Measurements from ENCODE around the gene CFAP46.

CFAP46 gene

DNA sequence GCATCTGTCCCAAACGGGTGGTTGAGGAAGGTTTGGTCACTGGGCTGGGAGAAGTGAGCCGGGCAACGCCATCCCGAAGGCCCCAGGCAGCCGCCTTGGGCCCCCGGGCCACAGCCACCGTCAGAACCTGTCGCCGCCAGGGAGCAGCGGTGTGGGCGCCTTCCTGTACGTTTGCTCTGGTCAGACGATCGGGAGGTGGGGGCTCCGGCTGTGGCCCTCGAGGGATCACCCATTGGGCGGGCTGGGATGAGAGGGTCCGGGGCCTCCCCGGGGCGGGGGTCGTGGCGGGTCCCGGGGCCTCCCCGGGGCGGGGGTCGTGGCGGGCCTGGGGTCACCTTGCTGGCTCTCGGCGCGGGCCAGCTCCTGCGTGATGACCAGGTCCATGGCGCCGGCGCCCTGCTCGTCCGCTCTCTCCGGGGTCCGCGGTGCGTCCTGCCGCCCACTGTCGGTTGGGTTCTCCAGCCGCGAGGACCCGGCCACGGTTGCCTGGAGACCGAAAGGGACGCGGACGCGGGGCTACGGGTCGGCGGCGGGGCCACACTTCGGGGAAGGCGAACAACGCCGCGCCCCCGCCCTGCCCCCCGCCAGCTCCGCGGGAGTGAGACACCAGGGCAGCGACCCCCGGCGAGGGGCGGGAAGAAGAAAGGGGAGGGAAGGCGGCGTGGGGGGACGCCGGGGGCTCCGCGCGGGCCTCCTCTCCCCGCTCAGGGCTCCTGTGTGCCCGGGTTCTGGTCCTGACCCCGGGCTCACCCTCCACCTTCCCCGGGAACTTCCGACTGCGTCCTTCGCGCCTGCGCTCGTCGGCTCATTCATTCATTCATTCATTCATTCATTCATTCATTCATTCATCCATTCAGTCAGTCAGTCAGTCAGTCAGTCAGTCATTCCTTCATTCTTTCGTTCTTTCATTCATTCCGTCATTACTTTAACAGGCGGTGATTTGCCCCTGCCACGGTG is at the start of gene CFAP46:
Gene CFAP46, minus strand, starts transcription at position 470 of the 957 bp plus-strand sequence. Its CDS starts 86 bp downstream, at position 384.
- no peak for DNase-seq

DNA sequence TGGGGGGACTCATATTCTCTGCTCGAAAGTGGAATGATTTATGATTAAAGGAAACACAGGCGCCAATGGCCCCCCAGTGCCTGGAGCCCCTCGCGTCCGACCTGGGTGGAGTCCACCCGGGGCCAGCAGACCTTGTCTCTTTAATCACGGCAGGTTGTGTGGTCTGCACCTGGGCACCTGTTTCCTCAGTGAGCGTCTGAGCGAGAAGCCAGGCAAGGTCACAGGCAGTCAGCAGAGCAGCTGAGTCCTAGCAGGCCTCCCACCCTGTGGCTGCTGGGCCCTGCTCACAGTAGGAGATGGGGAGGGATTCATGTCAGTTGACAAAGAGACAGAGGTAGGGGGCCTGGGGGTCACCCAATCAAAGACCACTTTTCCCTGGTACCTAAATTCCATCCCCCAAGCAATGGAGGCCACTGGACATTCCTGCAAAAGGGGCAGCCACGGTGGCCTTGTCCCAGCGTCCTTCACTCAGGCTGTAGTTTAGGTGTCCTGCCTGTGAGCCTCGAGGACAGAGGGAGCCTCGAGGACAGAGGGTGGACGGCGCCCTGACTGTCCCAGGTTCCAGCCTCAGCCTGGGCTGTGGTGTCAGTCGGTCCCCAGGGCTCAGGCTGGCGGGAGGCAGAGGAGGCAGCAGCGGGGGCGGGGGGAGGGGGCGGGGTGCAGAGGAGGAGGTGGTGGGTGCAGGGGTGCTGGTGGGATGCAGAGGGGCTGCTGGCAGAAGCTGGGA is 49.5 kb upstream of the CFAP46 start:
- no peak for DNase-seq

DNA sequence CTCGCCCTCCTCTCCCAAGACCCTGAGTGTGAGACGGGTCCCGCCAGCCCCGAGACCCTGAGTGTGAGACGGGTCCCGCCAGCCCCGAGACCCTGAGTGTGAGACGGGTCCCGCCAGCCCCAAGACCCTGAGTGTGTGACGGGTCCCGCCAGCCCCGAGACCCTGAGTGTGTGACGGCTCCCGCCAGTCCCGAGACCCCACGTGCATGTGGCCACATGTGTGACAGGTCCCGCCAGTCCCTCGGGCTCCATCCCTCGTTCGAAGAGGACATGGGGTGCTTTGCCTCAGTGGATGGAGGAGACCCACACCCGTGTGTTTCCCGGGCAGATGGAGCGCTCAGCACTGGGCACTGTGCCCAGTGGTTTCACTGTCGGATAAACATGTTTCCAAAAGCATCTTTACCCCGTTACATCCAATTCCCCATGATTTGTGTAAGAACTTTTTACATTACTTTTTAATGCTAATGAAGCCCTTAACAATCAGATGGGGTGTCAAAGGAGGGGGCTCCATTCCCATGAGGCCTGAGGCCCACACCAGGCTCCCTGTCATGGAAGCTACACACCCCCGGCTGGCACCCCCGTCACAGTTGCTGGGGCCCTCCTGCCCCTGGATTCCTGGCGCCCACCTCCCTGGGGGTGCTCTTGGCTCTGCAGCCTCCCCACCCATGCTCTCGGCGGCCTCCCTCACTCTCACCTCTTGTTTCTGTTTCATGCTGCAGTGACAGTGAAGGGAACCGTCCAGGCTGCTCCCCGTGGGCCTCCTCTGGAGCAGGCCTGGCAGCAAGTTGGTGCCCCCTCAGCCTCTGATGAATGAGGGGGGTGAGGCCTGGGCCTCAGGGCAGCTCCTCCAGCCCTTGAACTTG is 48.5 kb upstream of the CFAP46 start:
- DNase-seq: no peak

DNA sequence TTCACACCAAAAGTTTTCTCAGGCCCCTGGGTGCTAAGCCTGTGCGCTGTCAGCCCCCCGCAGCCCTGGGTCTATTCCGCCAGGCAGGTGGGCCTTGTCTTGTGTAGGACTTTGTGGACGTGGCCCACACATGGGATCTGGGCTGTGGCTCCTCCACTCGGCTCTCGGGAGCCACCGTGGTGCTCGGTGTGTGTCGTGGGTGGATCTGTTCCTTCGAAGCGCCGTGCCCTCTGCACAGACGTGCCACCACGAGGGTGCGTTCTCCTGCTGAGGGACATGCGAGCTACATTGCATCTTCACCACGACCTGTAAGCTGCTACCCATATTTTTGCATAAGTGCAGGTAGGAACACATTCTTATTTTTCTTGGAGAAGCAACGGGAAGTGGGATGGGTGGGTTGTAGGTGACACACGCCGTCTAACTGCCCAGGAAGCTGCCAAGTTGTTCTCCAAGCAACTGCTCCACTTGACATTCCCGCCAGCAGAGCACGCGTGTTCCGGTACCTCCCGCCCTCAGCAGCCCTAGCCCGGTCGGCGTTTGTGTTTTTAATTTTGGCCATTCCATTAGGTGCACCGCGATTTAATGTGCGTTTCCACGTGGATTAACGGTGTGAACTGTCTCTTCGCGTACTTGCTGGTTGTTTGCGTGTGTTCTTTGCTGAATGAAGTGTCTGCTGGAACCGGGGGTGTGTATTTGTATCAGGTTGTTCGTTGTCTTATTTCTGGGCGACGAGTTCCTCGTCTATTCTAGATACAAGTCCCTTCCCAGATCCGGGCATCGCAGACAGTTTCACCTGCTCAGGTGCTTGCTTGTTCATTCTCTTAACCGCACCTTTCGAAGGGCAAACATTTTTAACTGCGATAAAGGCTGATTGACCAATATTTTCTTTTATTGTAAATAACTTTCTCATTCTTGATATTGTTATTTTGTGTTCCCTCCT is 47.4 kb upstream of the CFAP46 start:
- no peak for DNase-seq

DNA sequence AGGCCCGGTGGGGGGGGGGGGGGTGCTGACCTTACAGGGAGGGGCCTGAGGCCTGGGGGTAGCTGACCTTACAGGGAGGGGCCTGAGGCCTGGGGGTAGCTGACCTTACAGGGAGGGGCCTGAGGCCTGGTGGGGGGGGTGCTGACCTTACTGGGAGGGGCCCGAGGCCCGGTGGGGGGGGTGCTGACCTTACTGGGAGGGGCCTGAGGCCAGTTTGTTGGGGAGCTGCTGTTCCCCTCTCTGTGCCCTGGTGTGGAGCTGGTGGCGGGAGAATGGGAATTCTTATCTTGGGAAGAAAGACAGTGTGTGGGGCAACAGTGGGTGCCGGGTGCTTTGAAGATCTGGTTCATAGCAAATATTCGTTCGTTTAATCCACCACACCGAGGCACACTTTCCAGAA is 46.6 kb upstream of the CFAP46 start:
- DNase-seq: no peak

DNA sequence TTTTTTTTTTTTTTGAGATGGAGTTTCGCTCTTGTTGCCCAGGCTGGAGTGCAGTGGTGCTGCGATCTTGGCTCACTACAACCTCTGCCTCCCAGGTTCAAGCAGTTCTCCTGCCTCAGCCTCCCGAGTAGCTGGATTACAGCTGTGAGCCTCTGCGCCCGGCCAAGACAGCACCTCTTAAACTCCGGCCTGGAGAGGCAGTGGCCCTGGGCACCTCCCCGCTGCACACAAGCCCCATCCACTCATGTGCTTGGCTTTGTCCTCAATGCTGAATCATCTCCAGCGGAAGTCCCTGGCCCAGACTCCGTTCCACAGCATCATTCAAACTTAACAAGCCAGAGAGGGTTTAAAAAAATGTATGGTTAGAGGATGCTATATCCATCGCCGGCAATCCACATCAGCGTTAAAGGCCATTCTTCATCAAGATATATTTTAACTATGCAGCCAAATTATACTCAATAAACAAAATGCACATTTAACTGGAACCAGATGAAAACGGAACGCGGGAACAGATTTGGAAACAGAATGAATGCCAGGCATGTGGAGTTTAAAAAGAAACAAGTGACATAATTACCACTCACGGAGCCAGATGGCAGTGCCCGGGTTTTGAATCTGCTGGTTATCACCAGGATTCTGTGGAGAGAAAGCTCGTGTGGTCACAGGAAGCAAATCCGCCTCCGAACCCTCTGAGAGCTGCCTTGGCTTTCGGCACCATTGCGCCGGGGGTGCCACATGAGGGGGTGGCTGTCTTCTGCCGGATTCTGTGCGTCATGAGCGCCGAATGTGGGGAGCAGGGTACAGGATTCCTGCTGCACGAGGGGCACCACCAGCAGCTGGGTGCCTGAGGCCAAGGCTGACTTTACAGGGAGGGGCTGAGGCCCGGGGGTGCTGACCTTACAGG is 45.6 kb upstream of the CFAP46 start:
- no peak for DNase-seq

DNA sequence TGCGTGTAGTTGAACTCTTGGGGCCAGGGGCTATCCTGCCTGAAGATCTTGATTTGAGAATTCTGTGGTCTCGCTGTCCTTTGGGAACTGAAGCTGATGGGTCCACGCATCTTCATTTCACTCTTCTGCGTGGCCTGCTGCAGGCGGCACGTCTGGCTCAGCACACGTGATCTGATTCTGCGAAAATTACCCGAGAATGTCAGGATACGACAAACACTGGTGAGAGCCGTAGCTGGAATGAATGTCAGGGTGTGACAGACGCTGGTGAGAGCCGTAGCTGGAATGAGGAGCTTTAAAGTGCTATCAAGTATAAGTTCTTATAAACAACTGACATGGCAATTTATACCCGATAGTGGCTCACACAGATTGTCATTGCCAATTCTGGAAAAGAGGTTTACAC is 44.6 kb upstream of the CFAP46 start:
- no peak for DNase-seq

DNA sequence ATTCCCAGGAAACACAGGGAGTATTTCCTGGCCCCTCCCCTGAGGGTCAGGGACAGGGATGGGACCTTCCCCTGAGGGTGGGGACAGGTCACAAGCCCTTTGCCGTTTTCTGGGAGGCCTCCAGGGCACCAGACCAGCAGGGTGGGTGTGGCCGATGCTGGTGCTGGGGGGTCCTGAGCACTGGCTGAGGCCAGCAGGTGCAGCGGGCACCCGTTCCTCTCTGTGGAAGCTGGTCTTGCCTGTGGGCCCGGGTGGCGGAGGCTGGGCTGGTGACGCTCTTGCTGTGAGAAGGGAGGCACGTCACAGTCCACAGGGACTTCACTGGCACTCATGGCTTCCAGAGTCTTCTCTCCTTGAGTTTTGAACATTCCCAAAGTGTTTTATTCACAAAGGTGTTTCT is 44.2 kb upstream of the CFAP46 start:
- no peak for DNase-seq

DNA sequence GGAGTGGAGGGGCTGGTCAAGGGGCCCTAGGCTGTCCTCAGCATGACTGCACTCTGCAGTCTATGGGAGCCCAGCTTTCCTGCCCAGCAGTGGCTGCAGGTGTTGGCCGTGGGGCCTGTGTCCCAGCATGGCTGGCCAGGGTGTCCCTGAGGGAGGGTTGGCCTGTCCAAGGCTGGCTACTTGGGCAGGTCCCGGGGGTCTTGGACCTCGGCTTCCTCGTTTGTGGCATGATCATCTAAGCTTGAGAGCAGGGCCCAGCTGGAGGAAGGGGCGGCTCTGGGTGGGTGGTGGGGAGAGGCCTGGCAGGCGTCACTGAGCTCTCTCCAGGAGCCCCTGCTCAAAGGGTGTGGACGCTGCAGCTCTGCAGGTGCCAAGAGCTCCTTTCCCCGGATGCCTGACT is 43.7 kb upstream of the CFAP46 start:
- DNase-seq: no peak

DNA sequence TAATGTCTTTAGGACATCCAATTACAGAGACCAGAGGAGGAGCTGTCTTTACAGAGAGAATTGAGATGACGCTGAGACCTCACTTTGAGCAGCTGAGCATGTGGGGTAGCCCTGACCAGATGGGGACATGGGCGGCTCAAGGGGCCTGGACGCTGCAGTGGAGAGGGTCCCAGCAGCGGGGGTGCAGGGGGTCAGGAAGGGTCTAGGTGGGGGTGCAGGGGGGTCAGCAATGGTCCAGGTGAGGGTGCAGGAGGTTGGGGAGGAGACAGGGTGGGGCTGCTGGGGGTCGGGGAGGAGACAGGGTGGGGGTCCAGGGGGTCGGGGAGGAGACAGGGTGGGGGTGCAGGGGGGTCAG is 43.2 kb upstream of the CFAP46 start:
- no peak for DNase-seq

DNA sequence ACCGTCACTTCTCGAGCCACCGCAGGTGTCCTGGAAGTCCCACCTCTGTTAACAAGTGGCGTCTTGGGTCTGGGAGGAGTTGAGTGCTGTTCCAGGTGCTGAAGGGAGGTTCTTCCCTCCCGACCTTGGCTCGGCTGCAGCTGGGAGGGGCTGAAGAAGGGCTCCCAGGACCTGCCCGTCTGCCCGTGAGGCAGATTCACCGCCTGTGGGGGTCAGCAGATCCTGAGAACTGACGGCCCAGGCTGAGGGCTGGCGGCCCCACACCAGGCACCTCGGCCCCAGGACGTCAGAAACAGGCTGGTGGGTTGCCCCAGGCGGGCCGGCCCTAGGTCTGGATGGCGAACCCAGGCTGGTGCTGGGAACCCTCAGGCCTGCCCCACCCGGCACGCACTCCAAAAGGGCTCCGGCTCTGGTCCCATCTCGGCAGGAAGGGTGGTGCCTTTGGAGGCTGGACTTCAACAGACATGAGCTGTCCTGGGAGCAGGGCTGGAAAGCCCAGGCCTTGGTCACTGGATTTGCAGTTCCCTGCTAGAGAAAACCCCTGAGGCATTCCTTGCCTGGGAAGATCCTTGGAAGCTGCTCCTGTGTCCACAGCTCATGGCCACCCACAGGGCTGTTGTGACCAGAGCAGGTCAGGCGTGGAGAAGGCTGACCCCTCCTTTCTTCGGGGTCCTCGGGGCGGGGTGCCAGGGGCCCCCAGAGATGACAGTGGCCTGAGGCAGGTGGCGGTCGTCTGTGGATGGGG is 42.6 kb upstream of the CFAP46 start:
- DNase-seq: no peak

DNA sequence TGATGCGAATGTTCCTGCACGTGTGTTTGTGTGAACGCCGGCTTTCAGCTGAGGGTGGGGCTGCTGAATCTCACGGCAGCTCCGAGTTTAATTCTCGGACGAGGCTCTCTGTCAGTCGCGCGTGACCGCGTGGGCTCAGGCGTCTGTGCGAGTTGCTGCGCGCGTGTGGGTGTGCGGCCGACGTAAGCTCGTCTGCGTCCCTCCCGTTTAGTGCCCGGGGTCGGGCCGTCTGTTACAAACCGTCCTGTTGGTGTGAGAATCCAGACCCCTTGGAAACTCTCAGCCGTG is 41.6 kb upstream of the CFAP46 start:
- DNase-seq: no peak

DNA sequence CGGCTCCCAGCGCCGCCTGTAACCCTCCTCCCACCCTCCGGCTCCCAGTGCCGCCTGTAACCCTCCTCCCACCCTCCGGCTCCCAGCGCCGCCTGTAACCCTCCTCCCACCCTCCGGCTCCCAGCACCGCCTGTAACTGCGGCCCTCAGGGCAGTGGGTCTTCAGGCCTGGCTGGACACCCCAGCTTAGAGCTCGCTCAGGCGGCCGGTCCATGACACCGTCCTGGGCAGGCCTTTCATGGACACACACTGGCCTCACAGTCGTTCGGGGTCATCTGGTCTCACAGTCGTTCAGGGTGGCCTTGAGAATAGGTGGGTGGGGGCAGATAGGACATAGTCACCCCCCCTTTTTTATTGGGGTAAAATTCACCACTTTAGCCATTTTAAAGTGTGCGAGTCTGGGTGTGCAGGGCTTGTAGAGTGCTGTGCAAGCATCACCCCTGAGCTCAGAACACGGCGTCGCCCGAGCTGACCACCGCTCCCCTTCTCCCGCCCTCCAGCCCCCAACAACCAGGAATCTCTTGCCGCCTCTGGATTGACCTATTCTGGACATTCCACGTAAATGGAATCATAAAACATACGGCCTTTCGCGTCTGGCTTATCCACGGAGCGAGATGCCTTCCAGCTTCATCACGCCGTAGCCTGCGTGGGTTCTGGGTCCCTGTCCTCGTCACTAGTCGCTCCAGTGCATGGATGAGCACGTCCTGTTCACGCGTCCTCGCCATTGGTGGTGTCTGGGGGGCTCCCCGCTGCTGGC is 41.1 kb upstream of the CFAP46 start:
- no peak for DNase-seq

DNA sequence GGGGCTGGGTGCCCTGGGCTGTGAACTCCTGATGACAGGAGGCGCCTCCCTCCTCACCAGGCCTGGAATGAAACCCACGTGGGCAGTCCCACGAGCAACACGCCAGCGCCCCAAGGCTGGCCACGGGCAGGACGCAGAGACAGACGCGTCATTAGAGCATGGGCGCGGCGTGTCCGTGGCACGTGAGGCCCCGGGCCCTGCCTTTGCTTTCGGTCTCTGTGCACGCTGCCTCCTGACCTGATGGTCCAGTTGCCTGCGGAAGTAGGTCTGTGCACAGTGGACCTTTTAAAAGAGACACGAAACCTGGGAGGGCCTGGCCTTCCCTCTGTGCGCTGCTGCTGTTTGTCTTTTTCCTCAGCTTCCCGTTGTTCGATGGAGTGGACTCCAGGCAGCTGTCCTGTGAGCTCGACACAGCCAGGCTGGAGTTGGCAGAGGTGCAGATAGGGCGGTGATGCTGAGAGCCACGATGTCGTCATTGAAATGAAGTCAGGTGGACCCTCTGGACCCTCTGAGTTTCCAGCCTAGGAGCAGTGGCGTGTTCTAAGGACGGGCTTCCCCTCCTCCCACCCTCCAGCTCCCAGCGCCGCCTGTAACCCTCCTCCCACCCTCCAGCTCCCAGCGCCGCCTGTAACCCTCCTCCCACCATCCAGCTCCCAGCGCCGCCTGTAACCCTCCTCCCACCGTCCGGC is 40.1 kb upstream of the CFAP46 start:
- DNase-seq: no peak

DNA sequence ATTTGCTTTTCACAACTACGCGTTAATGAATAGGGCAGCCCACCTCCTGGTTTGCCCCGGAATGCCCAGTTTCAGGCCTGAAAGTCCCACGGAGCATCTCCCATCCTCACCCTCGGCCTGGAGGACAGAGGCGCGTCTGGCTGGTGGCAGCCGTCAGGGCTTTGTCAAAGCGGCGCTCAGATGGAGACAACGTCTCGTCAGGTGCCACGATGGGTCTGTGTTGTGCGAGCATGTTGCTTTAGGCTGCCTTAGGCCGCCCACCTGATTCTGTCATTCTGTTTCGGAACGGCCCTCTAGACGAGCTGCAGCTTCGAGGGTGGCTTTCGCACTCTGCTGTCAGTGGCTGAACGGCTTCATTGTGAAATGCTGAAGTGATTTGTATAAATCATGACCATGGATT is 39.4 kb upstream of the CFAP46 start:
- DNase-seq: no peak

DNA sequence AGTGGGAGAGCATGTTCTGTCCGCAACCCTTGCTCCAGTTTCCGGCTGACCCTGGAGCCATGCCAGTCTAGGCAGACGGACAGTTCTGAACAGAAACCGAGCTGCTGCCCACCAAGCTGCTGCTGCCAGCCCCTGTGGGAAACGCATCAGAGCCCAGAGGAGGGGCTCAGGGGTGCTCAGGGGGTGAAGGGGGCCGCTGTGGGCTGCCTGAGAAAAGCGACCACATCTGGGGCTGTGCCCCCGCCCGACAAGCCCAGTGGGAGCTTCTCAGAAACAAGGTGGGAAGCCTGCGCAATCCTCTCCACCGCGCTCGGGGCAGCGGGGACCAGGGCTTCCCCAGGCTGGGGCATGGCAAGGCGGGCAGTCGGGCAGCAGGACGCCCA is 38.8 kb upstream of the CFAP46 start:
- DNase-seq: no peak

DNA sequence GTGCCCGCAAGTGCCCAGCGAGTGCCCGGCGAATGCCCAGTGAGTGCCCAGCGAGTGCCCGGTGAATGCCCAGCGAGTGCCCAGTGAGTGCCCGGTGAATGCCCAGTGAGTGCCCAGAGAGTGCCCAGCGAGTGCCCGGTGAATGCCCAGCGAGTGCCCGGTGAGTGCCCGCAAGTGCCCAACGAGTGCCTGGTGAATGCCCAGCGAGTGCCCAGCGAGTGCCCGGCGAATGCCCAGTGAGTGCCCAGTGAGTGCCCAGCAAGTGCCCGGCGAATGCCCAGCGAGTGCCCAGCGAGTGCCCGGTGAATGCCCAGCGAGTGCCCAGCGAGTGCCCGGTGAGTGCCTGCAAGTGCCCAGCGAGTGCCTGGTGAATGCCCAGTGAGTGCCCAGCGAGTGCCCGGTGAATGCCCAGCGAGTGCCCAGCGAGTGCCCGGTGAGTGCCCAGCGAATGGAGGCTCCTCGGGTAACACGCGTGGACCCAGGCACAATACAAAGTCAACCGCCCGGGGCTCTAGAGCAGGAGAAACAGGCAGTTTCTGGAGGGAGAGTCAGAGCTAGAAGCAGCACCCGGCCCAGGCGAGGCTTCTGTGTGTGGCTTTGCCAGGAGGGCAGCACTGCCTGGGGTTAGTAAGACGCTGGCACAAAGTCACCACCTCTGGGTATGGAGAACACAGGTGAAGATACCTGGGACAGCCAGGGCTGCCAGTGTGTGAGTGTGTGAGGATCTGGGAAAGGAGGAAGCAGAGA is 38.2 kb upstream of the CFAP46 start:
- no peak for DNase-seq

Data from activated CD4-positive, alpha-beta T cell treated with anti-CD3 and anti-CD28 coated beads for 4 hours (primary cell).